H1 (cell line): ENCODE results near the gene ARHGAP6. TPM values are rescaled to one million over a fixed set of nuclear protein-coding genes. Genes with fewer than 3 reads are reported as not detected.

Source experiments
- CTCF ChIA-PET: fragments of 300-600 bp; sonication (Branson Sonifier 250); formaldehyde crosslinking; loops from one replicate; lab custom pipeline; 2021; ENCODE audit not compliant: partially characterized antibody; lab: Charles Lee
- POLR2A ChIA-PET: fragments of 300-600 bp; sonication (Branson Sonifier 250); formaldehyde crosslinking; loops from one replicate; lab custom pipeline; 2021; ENCODE audit warnings: inconsistent platforms; ENCODE audit not compliant: partially characterized antibody; lab: Charles Lee
- DNase-seq, 2 experiments: peaks; one replicate each; pipeline versions ENCODE4 v3.0.0 to v3.0.0-alpha.2; 2010 to 2022; ENCODE audit warnings: low spot score in 2 of 2, low read depth in 1 of 2, mixed read lengths in 1 of 2
- FAIRE-seq: peaks from 2 replicates; lab custom pipeline; 2011; peaks lifted over from hg19 to GRCh38; lab: Jason Lieb, UNC
- H2AFZ ChIP-seq: 2 replicates; pipeline ENCODE4 v1.8.1; 2012; ENCODE audit warnings: low read length, inconsistent platforms
- H2AK5ac ChIP-seq: 2 replicates; pipeline ENCODE4 v1.6.1; 2013; ENCODE audit warnings: low read depth, low read length
- H2BK120ac ChIP-seq: replicated peaks from 2 replicates; pipeline ENCODE3; 2013; ENCODE audit warnings: low read depth, low read length, inconsistent platforms
- H2BK12ac ChIP-seq: 2 replicates; pipeline ENCODE4 v1.6.1; 2013; ENCODE audit warnings: low read depth, low read length
- H2BK15ac ChIP-seq: 2 replicates; pipeline ENCODE4 v1.6.1; 2013; ENCODE audit warnings: low read length
- H2BK20ac ChIP-seq: 2 replicates; pipeline ENCODE4 v1.6.1; 2013; ENCODE audit warnings: low read length
- H2BK5ac ChIP-seq: 2 replicates; pipeline ENCODE4 v1.6.1; 2013; ENCODE audit warnings: low read depth, low read length
- H3K14ac ChIP-seq: 2 replicates; pipeline ENCODE4 v1.6.1; 2013; ENCODE audit warnings: inconsistent platforms; ENCODE audit not compliant: insufficient read length
- H3K18ac ChIP-seq: 2 replicates; pipeline ENCODE4 v1.6.1; 2013; ENCODE audit warnings: low read length; ENCODE audit errors: extremely low read depth
- H3K23ac ChIP-seq: 2 replicates; pipeline ENCODE4 v1.6.1; 2013; ENCODE audit warnings: inconsistent platforms; ENCODE audit not compliant: insufficient read length
- H3K23me2 ChIP-seq: 2 replicates; pipeline ENCODE4 v1.6.1; 2013; ENCODE audit warnings: low read depth, low read length
- H3K27ac ChIP-seq: 2 replicates; pipeline ENCODE4 v1.6.1; 2011; ENCODE audit warnings: low read depth, low read length, inconsistent platforms
- H3K27me3 ChIP-seq, 4 experiments: replicated peaks in 1 of 4; 1 replicate in 1 of 4; 2 replicates in 3 of 4; pipeline versions ENCODE4 v1.6.1 to v1.8.1; 2011 to 2013; ENCODE audit warnings: low read length in 3 of 4, mild to moderate bottlenecking in 3 of 4, inconsistent platforms in 2 of 4, mixed read lengths in 2 of 4, moderate library complexity in 1 of 4; ENCODE audit not compliant: control insufficient read depth in 3 of 4, insufficient read depth in 3 of 4; ENCODE audit errors: extremely low read depth in 1 of 4
- H3K36me3 ChIP-seq, 4 experiments: 2 replicates each; pipeline versions ENCODE4 v1.6.1 to v1.8.1; 2011 to 2013; ENCODE audit warnings: mild to moderate bottlenecking in 4 of 4, low read length in 3 of 4, moderate library complexity in 2 of 4, control low read depth in 1 of 4, inconsistent platforms in 1 of 4; ENCODE audit not compliant: insufficient read depth in 4 of 4, control insufficient read depth in 2 of 4
- H3K4ac ChIP-seq: replicated peaks from 2 replicates; pipeline ENCODE3; 2013; ENCODE audit warnings: low read length, low read depth, mixed read lengths, inconsistent platforms; ENCODE audit not compliant: insufficient read length
- H3K4me1 ChIP-seq, 4 experiments: replicated peaks in 1 of 4; 1 replicate in 1 of 4; 2 replicates in 3 of 4; pipeline versions ENCODE4 v1.6.1 to v1.8.1; 2011 to 2013; ENCODE audit warnings: low read length in 3 of 4, inconsistent platforms in 2 of 4, mixed read lengths in 1 of 4; ENCODE audit not compliant: insufficient read depth in 4 of 4, control insufficient read depth in 3 of 4
- H3K4me2 ChIP-seq, 2 experiments: 2 replicates each; pipeline versions ENCODE4 v1.6.1 to v1.8.1; 2011 to 2013; ENCODE audit warnings: low read depth in 2 of 2, low read length in 2 of 2, control low read depth in 1 of 2, inconsistent platforms in 1 of 2, mild to moderate bottlenecking in 1 of 2; ENCODE audit not compliant: insufficient read depth in 1 of 2
- H3K4me3 ChIP-seq, 4 experiments: fragments of 200-600, 300-600 bp in 1 of 4; sonication (generic), shearing (Covaris generic), sonication (Bioruptor Twin) in 1 of 4; 2 replicates each; pipeline versions ENCODE4 v1.5.1 to v1.8.1; 2011 to 2016; ENCODE audit warnings: low read length in 4 of 4, low read depth in 3 of 4, control low read depth in 2 of 4, inconsistent platforms in 2 of 4, mild to moderate bottlenecking in 2 of 4, mixed read lengths in 1 of 4, moderate library complexity in 1 of 4; ENCODE audit not compliant: insufficient read depth in 2 of 4; ENCODE audit errors: extremely low read depth in 1 of 4
- H3K56ac ChIP-seq: replicated peaks from 2 replicates; pipeline ENCODE3; 2013; ENCODE audit warnings: low read depth, mild to moderate bottlenecking, mixed read lengths, low read length, inconsistent platforms; ENCODE audit not compliant: insufficient read length
- H3K79me1 ChIP-seq: 2 replicates; pipeline ENCODE4 v1.6.1; 2013; ENCODE audit warnings: low read depth, low read length, control low read depth
- H3K79me2 ChIP-seq, 2 experiments: 2 replicates each; pipeline versions ENCODE4 v1.6.1 to v1.8.1; 2012 to 2013; ENCODE audit warnings: low read length in 2 of 2, mild to moderate bottlenecking in 2 of 2, inconsistent platforms in 1 of 2; ENCODE audit not compliant: insufficient read depth in 2 of 2, control insufficient read depth in 1 of 2
- H3K9ac ChIP-seq, 4 experiments: replicated peaks in 1 of 4; 1 replicate in 1 of 4; 2 replicates in 3 of 4; pipeline versions ENCODE4 v1.6.1 to v1.8.1; 2011 to 2013; ENCODE audit warnings: low read depth in 3 of 4, low read length in 3 of 4, control low read depth in 2 of 4, mild to moderate bottlenecking in 2 of 4, moderate library complexity in 2 of 4, inconsistent platforms in 1 of 4; ENCODE audit errors: extremely low read depth in 1 of 4
- H3K9me3 ChIP-seq, 2 experiments: 2 replicates each; pipeline versions ENCODE4 v1.6.1 to v1.8.1; 2012 to 2013; ENCODE audit warnings: mild to moderate bottlenecking in 2 of 2, moderate library complexity in 2 of 2, control low read depth in 1 of 2, inconsistent platforms in 1 of 2, low read depth in 1 of 2, low read length in 1 of 2, mixed read lengths in 1 of 2; ENCODE audit not compliant: insufficient read depth in 2 of 2
- H4K20me1 ChIP-seq, 2 experiments: replicated peaks in 1 of 2; 2 replicates each; pipeline versions ENCODE3 to v1.8.1; 2011 to 2013; ENCODE audit warnings: inconsistent platforms in 2 of 2, low read length in 2 of 2, mild to moderate bottlenecking in 1 of 2; ENCODE audit not compliant: insufficient read depth in 2 of 2, control insufficient read depth in 1 of 2
- H4K5ac ChIP-seq: 2 replicates; pipeline ENCODE4 v1.6.1; 2013; ENCODE audit warnings: low read length, low read depth, mixed read lengths, inconsistent platforms; ENCODE audit not compliant: insufficient read length
- H4K8ac ChIP-seq: 2 replicates; pipeline ENCODE4 v1.8.0; 2013; ENCODE audit warnings: mild to moderate bottlenecking, moderate library complexity, low read length, inconsistent platforms; ENCODE audit not compliant: insufficient read depth; ENCODE audit errors: extremely low read depth
- H4K91ac ChIP-seq: replicated peaks from 2 replicates; pipeline ENCODE3; 2013; ENCODE audit warnings: low read length, mixed read lengths, inconsistent platforms; ENCODE audit not compliant: insufficient read length
- BRCA1 ChIP-seq: IDR thresholded peaks from 2 replicates; pipeline ENCODE4 v1.6.1; 2012; ENCODE audit warnings: low read depth, low read length, improper control_type of control experiment
- CEBPB ChIP-seq: IDR thresholded peaks from 2 replicates; pipeline ENCODE4 v1.6.1; 2012; ENCODE audit warnings: low read depth, low read length
- CHD2 ChIP-seq: IDR thresholded peaks from 2 replicates; pipeline ENCODE4 v1.6.1; 2012; ENCODE audit warnings: low read length, improper control_type of control experiment
- CREB1 ChIP-seq: IDR thresholded peaks from 2 replicates; pipeline ENCODE4 v1.6.1; 2012; ENCODE audit warnings: inconsistent platforms
- EGR1 ChIP-seq: IDR thresholded peaks from 2 replicates; pipeline ENCODE4 v1.6.1; 2011; ENCODE audit warnings: low read depth, low read length, borderline replicate concordance
- FOSL1 ChIP-seq: IDR thresholded peaks from 2 replicates; pipeline ENCODE4 v1.6.1; 2011; ENCODE audit warnings: mild to moderate bottlenecking, low read depth, low read length, moderate library complexity; ENCODE audit not compliant: insufficient read depth
- GTF2F1 ChIP-seq: IDR thresholded peaks from 2 replicates; pipeline ENCODE4 v1.6.1; 2012; ENCODE audit warnings: low read depth, low read length, improper control_type of control experiment, borderline replicate concordance
- KDM5A ChIP-seq: fragments of 200-600 bp; IDR thresholded peaks from 2 replicates; pipeline ENCODE4 v1.7.1; 2012; ENCODE audit warnings: mild to moderate bottlenecking, low read length, inconsistent platforms, mixed read lengths
- MAFK ChIP-seq: IDR thresholded peaks from 2 replicates; pipeline ENCODE4 v1.6.1; 2012; ENCODE audit warnings: low read depth, mild to moderate bottlenecking, improper control_type of control experiment, low read length
- MAX ChIP-seq: IDR thresholded peaks from 2 replicates; pipeline ENCODE4 v1.6.1; 2012; ENCODE audit warnings: inconsistent platforms
- NRF1 ChIP-seq: IDR thresholded peaks from 2 replicates; pipeline ENCODE4 v1.6.1; 2011; ENCODE audit warnings: mild to moderate bottlenecking, low read depth, low read length, improper control_type of control experiment
- PHF8 ChIP-seq: fragments of 200-600 bp; sonication (generic); conservative IDR thresholded peaks from 2 replicates; pipeline ENCODE4 v1.7.1; 2012; ENCODE audit warnings: low read depth, mild to moderate bottlenecking, inconsistent platforms, low read length, moderate library complexity
- RXRA ChIP-seq: IDR thresholded peaks from 2 replicates; pipeline ENCODE4 v1.6.1; 2011; ENCODE audit warnings: low read depth, mild to moderate bottlenecking, low read length, moderate library complexity; ENCODE audit not compliant: insufficient read depth
- SIX5 ChIP-seq: IDR thresholded peaks from 2 replicates; pipeline ENCODE4 v1.6.1; 2011; ENCODE audit warnings: mild to moderate bottlenecking, low read depth, low read length
- TAF7 ChIP-seq: optimal IDR thresholded peaks from 2 replicates; pipeline ENCODE3; 2011; ENCODE audit warnings: low read depth, mild to moderate bottlenecking, inconsistent platforms, low read length, moderate library complexity, borderline replicate concordance
- TCF12 ChIP-seq: IDR thresholded peaks from 2 replicates; pipeline ENCODE4 v1.6.1; 2011; ENCODE audit warnings: low read depth, mild to moderate bottlenecking, low read length
- TEAD4 ChIP-seq: IDR thresholded peaks from 2 replicates; pipeline ENCODE4 v1.6.1; 2012; ENCODE audit warnings: low read depth, low read length, inconsistent platforms, mixed read lengths
- ZNF274 ChIP-seq: IDR thresholded peaks from 2 replicates; pipeline ENCODE4 v1.7.0; 2012; ENCODE audit warnings: low read length, borderline replicate concordance; ENCODE audit errors: extremely low read depth
- polyA plus RNA-seq, 7 experiments: library from polyadenylated mRNA; depleted of rRNA in 3 of 7; stranded (reverse) in 5 of 7; unstranded in 2 of 7; fragments of >200 nt in 5 of 7; fragments of 200-250 nt in 2 of 7; gene quantifications; 1 replicate in 5 of 7; 2 replicates in 1 of 7; 4 replicates in 1 of 7; pipeline versions ENCODE4 v1.2.1 to v1.2.3, GENCODE V29; 2011 to 2013; ENCODE audit warnings: missing spikeins in 2 of 7, mixed read lengths in 2 of 7
- total RNA-seq: library from RNA; stranded (reverse); fragmentation: NEBNext Ultra II Directional; extraction: Animal tissue kit (Norgen Biotek cat#: 25700); gene quantifications from 2 replicates; pipeline ENCODE4 v1.2.1, GENCODE V29; 2021

ARHGAP6 gene
- total and polyA plus RNA-seq, 2 of the 8 experiments (the other 6 are each of a cell fraction or from before 2014, with no cell fraction given), result 0.35 to 0.82 TPM

GRCh38 chrX:11239230-11239629 is 426.5 kb downstream of the ARHGAP6 start:
- no peak overlapping the region for H3K4me3 ChIP-seq
- no peak overlapping the region for H3K56ac ChIP-seq
- H2AK5ac ChIP-seq, result no peak overlapping the region
- no peak overlapping the region for H3K4me2 ChIP-seq
- no peak overlapping the region for H3K27ac ChIP-seq
- no peaks in the 10 kb centered on the region for H3K79me1 ChIP-seq
- no peaks in the 10 kb centered on the region for H3K23me2 ChIP-seq
- H2BK5ac ChIP-seq, result no peak overlapping the region
- H3K9me3 ChIP-seq, result 0 out of 4 replicates have a peak, but pooled peaks cover 0 to 4% of the 10 kb centered on the region in 2 experiments
- H2BK120ac ChIP-seq, result no peak overlapping the region
- H4K5ac ChIP-seq, result no peak overlapping the region
- DNase-seq (no peak), FAIRE-seq (no peak)
- ChIA-PET CTCF (no interaction called here), POLR2A (no interaction called here)
- H2BK15ac ChIP-seq, result no peak overlapping the region
- no peak overlapping the region for H3K18ac ChIP-seq
- no peaks in the 10 kb centered on the region for H4K20me1 ChIP-seq
- no peak overlapping the region for H2BK20ac ChIP-seq
- no peak overlapping the region for H3K4ac ChIP-seq
- H4K91ac ChIP-seq, result no peak overlapping the region
- H4K8ac ChIP-seq, result no peak overlapping the region
- H3K23ac ChIP-seq, result no peak overlapping the region
- no peak overlapping the region for H2BK12ac ChIP-seq
- H3K14ac ChIP-seq, result no peak overlapping the region
- no peaks in the 10 kb centered on the region for H3K36me3 ChIP-seq
- H2AFZ ChIP-seq, result no peak overlapping the region
- no peaks in the 10 kb centered on the region for H3K27me3 ChIP-seq
- H3K4me1 ChIP-seq, result no peaks in the 10 kb centered on the region
- no peaks in the 10 kb centered on the region for H3K79me2 ChIP-seq
- H3K9ac ChIP-seq, result no peak overlapping the region
- no peak for TF ChIP-seq FOSL1
- no peak for TF ChIP-seq CREB1
- no peak for TF ChIP-seq SIX5
- no peak for TF ChIP-seq NRF1
- no peak for TF ChIP-seq ZNF274
- TF ChIP-seq TEAD4, result no peak
- TF ChIP-seq PHF8, result no peak
- no peak for TF ChIP-seq MAFK
- TF ChIP-seq GTF2F1, result no peak
- no peak for TF ChIP-seq RXRA
- no peak for TF ChIP-seq TCF12
- no peak for TF ChIP-seq CEBPB
- no peak for TF ChIP-seq MAX
- TF ChIP-seq CHD2, result no peak
- TF ChIP-seq BRCA1, result no peak
- no peak for TF ChIP-seq TAF7
- no peak for TF ChIP-seq EGR1
- TF ChIP-seq KDM5A, result no peak
